K562 (cell line): ENCODE data around the gene ADD2. TPM values are rescaled to one million over a fixed set of nuclear protein-coding genes. Genes with fewer than 3 reads are reported as not detected.
A peak's percentile ranks its signal among the peaks of the same experiment; 100 is the strongest.

Source experiments
- ATAC-seq: fragments of 200-7000 bp; cut with Tn5 transposase; 3 replicates; pipeline ENCODE4 v1.9.1; 2020; ENCODE audit warnings: moderate library complexity
- BruUV-seq: library from RNA; stranded (reverse); fragments of 400-500 nt; replicated peaks from 2 replicates; lab custom pipeline; 2021; lab: Mats Ljungman, UMichigan
- CTCF ChIA-PET: fragments of 300-600 bp; formaldehyde crosslinking; extraction: SDS; loops from one replicate; lab custom pipeline; 2021; ENCODE audit warnings: low intra/inter-chr PET ratio; lab: Yijun Ruan, JAX
- POLR2A ChIA-PET: fragments of 300-600, 350-650 bp; sonication (Branson Sonifier 250); formaldehyde crosslinking; extraction: SDS; loops from one replicate; lab custom pipeline; 2021; ENCODE audit warnings: antibody characterized with exemption, inconsistent platforms; lab: Yijun Ruan, JAX
- DNase-seq, 4 experiments: peaks; one replicate each; pipeline versions ENCODE4 v3.0.0 to v3.0.0-alpha.2; 2011 to 2018; ENCODE audit warnings: low spot score in 3 of 4, mixed read lengths in 3 of 4; ENCODE audit errors: extremely low read depth in 1 of 4
- FAIRE-seq: peaks from 2 replicates; lab custom pipeline; 2011; peaks lifted over from hg19 to GRCh38; lab: Jason Lieb, UNC
- H2AFZ ChIP-seq: 2 replicates; pipeline ENCODE4 v1.6.0; 2011; ENCODE audit warnings: low read depth, low read length, control low read depth, inconsistent platforms
- H3K27ac ChIP-seq: fragments of 200-600 bp; 3 replicates; pipeline ENCODE4 v1.8.0; 2011; ENCODE audit warnings: low read depth, mild to moderate bottlenecking, control low read depth, inconsistent platforms, low read length, moderate library complexity, mixed read lengths; ENCODE audit errors: extremely low read depth
- H3K27me3 ChIP-seq, 2 experiments: fragments of 300-600 bp in 1 of 2; 2 replicates in 1 of 2; 3 replicates in 1 of 2; pipeline versions ENCODE4 v1.6.0 to v1.8.0; 2011; ENCODE audit warnings: inconsistent platforms in 2 of 2, low read length in 2 of 2, mild to moderate bottlenecking in 1 of 2, mixed read lengths in 1 of 2, moderate library complexity in 1 of 2; ENCODE audit not compliant: control insufficient read depth in 2 of 2, insufficient read depth in 2 of 2
- H3K36me3 ChIP-seq: fragments of 300-600 bp; 3 replicates; pipeline ENCODE4 v1.8.0; 2011; ENCODE audit warnings: mild to moderate bottlenecking, low read length, inconsistent platforms; ENCODE audit not compliant: control insufficient read depth, insufficient read depth
- H3K4me1 ChIP-seq, 2 experiments: fragments of 200-600 bp in 1 of 2; replicated peaks in 1 of 2; 2 replicates in 1 of 2; 3 replicates in 1 of 2; pipeline versions ENCODE4 v1.5.1 to v1.8.0; 2011; ENCODE audit warnings: inconsistent platforms in 2 of 2, low read length in 2 of 2, mild to moderate bottlenecking in 1 of 2, mixed read lengths in 1 of 2, moderate library complexity in 1 of 2; ENCODE audit not compliant: control insufficient read depth in 2 of 2, insufficient read depth in 2 of 2
- H3K4me2 ChIP-seq: 2 replicates; pipeline ENCODE4 v1.6.1; 2011; ENCODE audit warnings: low read length, control low read depth, inconsistent platforms, mixed read lengths; ENCODE audit not compliant: insufficient read depth
- H3K4me3 ChIP-seq: fragments of 200-600 bp; sonication (generic), shearing (Covaris generic); 2 replicates; pipeline ENCODE4 v1.5.1; 2016; ENCODE audit warnings: control low read depth, inconsistent platforms
- H3K79me2 ChIP-seq: fragments of 200-600 bp; 3 replicates; pipeline ENCODE4 v1.8.0; 2011; ENCODE audit warnings: low read length, inconsistent platforms; ENCODE audit not compliant: control insufficient read depth, insufficient read depth
- H3K9ac ChIP-seq, 2 experiments: 2 replicates each; pipeline versions ENCODE4 v1.6.0 to v1.6.1; 2011; ENCODE audit warnings: low read depth in 2 of 2, low read length in 2 of 2, control low read depth in 1 of 2, inconsistent platforms in 1 of 2, mild to moderate bottlenecking in 1 of 2, mixed read lengths in 1 of 2; ENCODE audit not compliant: insufficient read depth in 1 of 2
- H3K9me1 ChIP-seq: one replicate; pipeline ENCODE4 v1.6.0; 2011; ENCODE audit warnings: inconsistent platforms, mild to moderate bottlenecking, low read length, moderate library complexity; ENCODE audit not compliant: control insufficient read depth, insufficient read depth
- H3K9me3 ChIP-seq: replicated peaks from 2 replicates; pipeline ENCODE4 v1.5.1; 2011; ENCODE audit warnings: low read depth, low read length, inconsistent platforms; ENCODE audit not compliant: control insufficient read depth, insufficient read depth
- H4K20me1 ChIP-seq: replicated peaks from 2 replicates; pipeline ENCODE4 v1.6.1; 2011; ENCODE audit warnings: low read length, inconsistent platforms, mixed read lengths; ENCODE audit not compliant: control insufficient read depth, insufficient read depth
- BCL6 ChIP-seq: fragments of 250-450 bp; sonication (Bioruptor Pico); IDR thresholded peaks from 2 replicates; pipeline ENCODE4 v1.4.0; 2020
- CXXC5 ChIP-seq: fragments of 250-450 bp; sonication (Bioruptor Pico); IDR thresholded peaks from 2 replicates; pipeline ENCODE4 v1.8.0; 2022; ENCODE audit warnings: inconsistent platforms, mild to moderate bottlenecking, moderate library complexity
- EHMT2 ChIP-seq: fragments of 450-650 bp; IDR thresholded peaks from 2 replicates; pipeline ENCODE4 v1.6.1; 2018; ENCODE audit warnings: antibody characterized with exemption
- FOSL1 ChIP-seq: fragments of 200-800 bp; sonication (Bioruptor generic); conservative IDR thresholded peaks from 2 replicates; pipeline ENCODE4 v1.6.1; 2016; ENCODE audit warnings: missing genetic modification characterization, missing compliant biosample characterization
- MBD2 ChIP-seq: sonication (generic); IDR thresholded peaks from 2 replicates; pipeline ENCODE4 v1.6.1; 2016; ENCODE audit warnings: low read depth, borderline replicate concordance
- PHTF2 ChIP-seq: fragments of 250-450 bp; sonication (Bioruptor Pico); IDR thresholded peaks from 2 replicates; pipeline ENCODE4 v1.5.0; 2021; ENCODE audit warnings: mild to moderate bottlenecking
- SMARCA4 ChIP-seq: fragments of 450-650 bp; IDR thresholded peaks from 2 replicates; pipeline ENCODE4 v1.6.1; 2016
- ZNF316 ChIP-seq: fragments of 450-650 bp; IDR thresholded peaks from 2 replicates; pipeline ENCODE4 v1.6.1; 2016
- WGBS: fragments of 100-300 bp; shearing (Covaris generic); methylation state at CpG from one replicate; pipeline ENCODE4 v1.1.6; 2016; ENCODE audit warnings: low coverage, mixed read lengths; ENCODE audit not compliant: insufficient coverage; ENCODE audit errors: missing lambda C conversion rate; 5-methylcytosine and 5-hydroxymethylcytosine counted together
- in situ Hi-C: fragments of 300-500 bp; cut with MboI; formaldehyde crosslinking; loops from 4 replicates; pipeline ENCODE4 v1.15.0; 2018; ENCODE audit warnings: inconsistent platforms, mixed read lengths
- intact Hi-C: fragments of 100-400 bp; cut with micrococcal nuclease; formaldehyde crosslinking; loops from 2 replicates; pipeline ENCODE4 v1.14.2; 2022
- polyA plus RNA-seq, 8 experiments: library from polyadenylated mRNA; depleted of rRNA in 4 of 8; stranded (reverse) in 5 of 8; unstranded in 3 of 8; fragments of >200 nt; fragmentation: Nextera tagmentation in 2 of 8; fragmentation: Illumina TruSeq in 1 of 8; extraction: Ambion mirVana in 2 of 8; extraction: Trizol in 1 of 8; gene quantifications; 2 replicates each; pipeline versions ENCODE4 v1.2.1 to v1.2.3, GENCODE V29; 2011 to 2014; ENCODE audit warnings: inconsistent platforms in 1 of 8, missing spikeins in 1 of 8
- total RNA-seq, 7 experiments: library from RNA; depleted of rRNA in 6 of 7; stranded (reverse); fragments of >200 nt in 6 of 7; fragmentation: Illumina TruSeq in 2 of 7; extraction: Trizol in 2 of 7; gene quantifications; 2 replicates each; pipeline versions ENCODE4 v1.2.1 to v1.2.3, GENCODE V29; 2011 to 2021; ENCODE audit warnings: low replicate concordance in 1 of 7
- TF ChIP-seq, protein P1 (sequence below), 3 experiments: fragments of 200-800 bp in 1 of 3; sonication (Bioruptor generic) in 1 of 3; sonication (generic) in 1 of 3; formaldehyde crosslinking in 1 of 3; IDR thresholded peaks; 2 replicates each; pipeline versions ENCODE4 v1.6.1 to v1.8.0; 2016 to 2022; ENCODE audit warnings: mild to moderate bottlenecking in 2 of 3, missing compliant biosample characterization in 2 of 3, missing genetic modification characterization in 2 of 3, missing genetic modification reagents in 1 of 3
- TF ChIP-seq, protein P2 (sequence below): fragments of 450-650 bp; IDR thresholded peaks from 2 replicates; pipeline ENCODE4 v1.6.1; 2016; ENCODE audit warnings: missing biosample characterization, missing genetic modification characterization

Gene ADD2
- total and polyA plus RNA-seq, 9 of the 15 experiments (the other 6 are each of a cell fraction or from before 2014, with no cell fraction given): 3.5 to 63.0 (median 36.2) TPM

DNA sequence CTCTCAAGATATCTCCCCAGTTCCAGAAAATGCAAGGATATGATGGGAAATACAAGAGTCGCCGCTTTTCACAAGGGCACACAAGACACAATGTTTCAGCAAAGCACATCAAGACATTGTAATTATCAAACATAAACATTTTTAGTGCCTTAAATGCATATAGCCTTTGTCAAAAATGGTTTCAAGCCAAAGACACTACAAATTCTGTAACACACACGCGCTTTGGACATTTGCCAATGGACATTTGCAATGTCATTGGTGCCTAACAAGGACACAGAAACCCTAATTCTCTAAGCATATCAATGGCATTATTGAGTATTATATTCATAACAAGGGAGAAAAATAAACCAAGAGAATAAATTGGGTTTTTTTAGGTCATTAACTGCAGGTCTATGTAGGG lies 16.1 kb downstream of the ADD2 start (continued):
- TF ChIP-seq, protein P1, sequence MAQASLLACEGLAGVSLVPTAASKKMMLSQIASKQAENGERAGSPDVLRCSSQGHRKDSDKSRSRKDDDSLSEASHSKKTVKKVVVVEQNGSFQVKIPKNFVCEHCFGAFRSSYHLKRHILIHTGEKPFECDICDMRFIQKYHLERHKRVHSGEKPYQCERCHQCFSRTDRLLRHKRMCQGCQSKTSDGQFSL (CRISPR knock-in tag; IDR thresholded peaks at IDR 0.05): no peak
- TF ChIP-seq, protein P1 (tag; IDR thresholded peaks at IDR 0.05): no peak
- no peak for TF ChIP-seq CXXC5 (CRISPR knock-in tag)
- no peak for TF ChIP-seq MBD2
- TF ChIP-seq SMARCA4: peak; percentile 62
- TF ChIP-seq, protein P2, sequence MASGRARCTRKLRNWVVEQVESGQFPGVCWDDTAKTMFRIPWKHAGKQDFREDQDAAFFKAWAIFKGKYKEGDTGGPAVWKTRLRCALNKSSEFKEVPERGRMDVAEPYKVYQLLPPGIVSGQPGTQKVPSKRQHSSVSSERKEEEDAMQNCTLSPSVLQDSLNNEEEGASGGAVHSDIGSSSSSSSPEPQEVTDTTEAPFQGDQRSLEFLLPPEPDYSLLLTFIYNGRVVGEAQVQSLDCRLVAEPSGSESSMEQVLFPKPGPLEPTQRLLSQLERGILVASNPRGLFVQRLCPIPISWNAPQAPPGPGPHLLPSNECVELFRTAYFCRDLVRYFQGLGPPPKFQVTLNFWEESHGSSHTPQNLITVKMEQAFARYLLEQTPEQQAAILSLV (tag): no peak
- TF ChIP-seq BCL6 (CRISPR knock-in tag): no peak
- TF ChIP-seq ZNF316: peak; percentile 64

DNA sequence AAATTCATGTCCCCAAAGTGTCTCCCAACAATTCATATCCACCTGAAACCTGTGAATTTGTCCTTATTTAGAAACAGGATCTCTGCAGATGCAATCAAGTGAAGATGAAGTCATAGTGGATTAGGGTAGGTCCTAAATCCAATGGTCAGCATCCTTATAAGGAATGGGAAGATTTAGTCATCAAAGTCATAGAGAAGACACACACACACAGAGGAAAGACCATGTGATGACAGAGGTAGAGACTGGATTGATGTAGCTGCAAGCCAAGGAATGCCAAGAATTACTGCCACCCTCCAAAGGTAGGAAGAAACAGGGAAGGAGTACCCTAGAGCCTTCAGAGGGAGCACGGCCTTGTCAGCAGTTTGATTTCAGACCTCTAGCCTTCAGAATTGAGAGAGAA lies 17.7 kb downstream of the ADD2 start:
- FAIRE-seq (no peak), ATAC-seq (no peak), DNase-seq (no peak)
- Histone ChIP-seq H3K4me2 (no peak overlapping the region), H3K27me3 (no peaks in the 10 kb centered on the region), H4K20me1 (no peaks in the 10 kb centered on the region), H3K9ac (no peak overlapping the region), H3K4me3 (no peak overlapping the region), H3K9me3 (no peaks in the 10 kb centered on the region), H3K36me3 (no peaks in the 10 kb centered on the region), H3K4me1 (peaks cover 7 to 23% of the 10 kb centered on the region in 2 experiments; a peak in 3 of 5 replicates), H3K9me1 (peaks cover 4% of the 10 kb centered on the region), H3K79me2 (peaks cover 22% of the 10 kb centered on the region; the same call in 2 of the 3 replicates), H2AFZ (no peak overlapping the region), H3K27ac (no peak overlapping the region)
- ChIA-PET POLR2A (no interaction called here), CTCF (no interaction called here)
- no TSS peak for BruUV-seq
- WGBS: 53% methylated on average over 1 of the region's 1 CpG
- TF ChIP-seq FOSL1 (tag) (peak; percentile 54; the same call in 1 of the 2 replicates), PHTF2 (CRISPR knock-in tag) (no peak), EHMT2 (no peak)
- in situ Hi-C loops (no loop called here), intact Hi-C loops (loop anchor here (5.0 kb wide), 1 partner anchor 63 kb away; no protein-coding TSS in a partner anchor)
